Ramos (cell line): ENCODE data around the gene ZNF678.
"Not testable (repeated sequence)": the region's sequence is repeated elsewhere in the genome, so short reads cannot be mapped to it uniquely, and the experiment has no call there.

ENCODE experiments used
- in situ Hi-C: fragments of 300-500 bp; cut with MboI; formaldehyde crosslinking; loops from one replicate; pipeline ENCODE4 v1.14.3; 2022; ENCODE audit warnings: low sequenced_read_pairs; ENCODE audit not compliant: unreplicated experiment

Gene ZNF678

DNA sequence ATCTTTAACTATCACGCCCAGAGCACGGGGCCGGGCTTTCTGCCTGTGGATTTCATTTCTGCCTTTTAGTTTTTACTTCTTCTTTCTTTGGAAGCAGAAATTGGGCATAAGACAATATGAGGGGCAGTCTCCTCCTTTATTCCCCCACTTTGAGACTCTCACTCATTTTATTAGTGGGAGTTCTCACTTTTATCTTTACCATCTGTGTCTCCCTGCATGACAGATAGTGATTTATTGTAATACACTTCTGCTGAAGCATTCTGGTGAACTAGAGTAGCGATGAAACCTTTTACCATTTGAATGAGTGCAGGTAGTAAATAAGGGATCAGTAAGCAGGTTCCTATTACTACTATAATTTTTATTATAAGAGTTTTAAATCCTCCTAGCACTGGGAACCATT lies 26.4 kb downstream of the ZNF678 start:
- in situ Hi-C loops = not testable (repeated sequence)

DNA sequence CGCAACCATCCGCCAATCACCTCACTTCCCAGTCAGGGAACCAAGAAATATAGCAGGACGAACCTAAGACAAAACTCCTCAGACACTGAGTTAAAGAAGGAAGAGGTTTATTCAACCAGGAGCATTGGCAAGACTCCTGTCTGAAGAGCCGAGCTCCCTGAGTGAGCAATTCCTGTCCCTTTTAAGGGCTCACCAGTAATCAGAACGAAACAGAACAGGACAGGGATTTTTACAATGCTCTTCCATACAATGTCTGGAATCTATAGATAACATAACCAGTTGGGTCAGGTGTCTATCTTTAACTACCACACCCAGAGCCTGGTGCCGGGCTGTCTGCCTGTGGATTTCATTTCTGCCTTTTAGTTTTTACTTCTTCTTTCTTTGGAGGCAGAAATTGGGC lies 32.9 kb downstream of the ZNF678 start:
- in situ Hi-C loops = not testable (repeated sequence)

DNA sequence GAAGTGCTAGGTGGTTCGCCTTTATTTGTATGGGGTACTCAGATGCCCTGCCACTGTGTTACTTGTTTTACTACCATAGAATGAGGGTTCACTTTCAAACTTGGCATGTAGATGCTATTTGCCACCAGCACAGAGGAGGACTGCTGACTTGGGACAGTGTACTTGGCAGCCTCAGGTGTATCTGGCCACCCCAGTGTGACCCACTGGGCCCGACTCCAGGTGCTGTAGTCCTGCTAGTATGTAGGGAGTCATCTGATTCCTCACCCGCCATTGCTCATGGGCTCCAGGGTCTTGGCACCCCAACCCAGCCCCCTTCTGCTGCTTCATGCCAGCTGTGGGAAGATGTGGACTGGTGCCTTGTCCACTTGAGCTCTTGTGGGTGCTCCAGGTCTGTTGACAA lies 40.0 kb downstream of the ZNF678 start:
- in situ Hi-C loops = no loop called here

- in situ Hi-C loops = no loop called here
Observed at GRCh38 chr1:227604446-227604845, 41.1 kb downstream of the ZNF678 start.

- in situ Hi-C loops = not testable (repeated sequence)
Observed at GRCh38 chr1:227606271-227606670, 42.9 kb downstream of the ZNF678 start.

DNA sequence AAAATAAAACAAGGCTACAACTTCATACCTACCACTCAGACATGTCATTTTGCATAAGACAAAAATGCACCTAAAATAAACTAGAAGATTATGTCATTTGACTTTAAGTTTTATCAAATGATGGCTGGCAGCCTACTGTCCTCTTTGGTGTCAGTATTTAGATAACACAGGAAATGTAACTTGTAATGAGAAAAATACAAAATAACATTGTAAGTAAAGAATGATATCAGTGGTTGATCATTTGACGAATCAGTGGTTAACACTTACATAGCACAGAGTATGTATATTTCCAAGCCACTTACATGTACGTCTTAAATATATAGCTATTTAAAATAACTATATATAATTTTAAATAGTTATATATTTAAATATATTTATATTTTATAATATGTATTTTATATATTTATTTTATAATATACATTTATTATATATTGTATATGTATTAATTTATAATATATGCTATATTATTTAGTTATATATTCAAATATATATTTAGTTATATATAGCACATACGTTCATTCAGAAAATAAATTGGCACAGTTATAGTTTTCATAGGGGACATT lies 44.1 kb downstream of the ZNF678 start:
- in situ Hi-C loops = no loop called here

GRCh38 chr1:227612658-227613057 lies 49.3 kb downstream of the ZNF678 start:
- in situ Hi-C loops = no loop called here

DNA sequence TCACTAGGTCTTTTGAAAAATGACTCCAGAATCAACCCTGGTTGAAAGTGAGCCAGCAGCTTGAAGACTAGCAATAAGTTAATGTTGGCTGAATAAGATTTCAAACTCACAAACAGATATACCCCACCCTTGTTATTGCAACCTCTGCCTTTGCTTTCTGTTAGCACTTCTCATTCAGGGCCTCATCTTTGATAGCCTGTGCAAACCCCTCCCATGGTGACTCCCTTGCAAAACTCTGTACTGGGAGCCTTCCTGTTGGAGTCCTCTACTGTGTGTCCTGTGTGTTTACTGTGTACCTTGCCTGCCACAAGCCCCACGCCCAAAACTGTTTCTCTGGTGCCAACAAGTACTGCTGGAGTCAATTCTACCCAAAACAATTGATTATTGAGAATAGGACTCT lies 50.2 kb downstream of the ZNF678 start:
- in situ Hi-C loops = no loop called here

GRCh38 chr1:227621211-227621610 lies 57.9 kb downstream of the ZNF678 start:
- in situ Hi-C loops = no loop called here

DNA sequence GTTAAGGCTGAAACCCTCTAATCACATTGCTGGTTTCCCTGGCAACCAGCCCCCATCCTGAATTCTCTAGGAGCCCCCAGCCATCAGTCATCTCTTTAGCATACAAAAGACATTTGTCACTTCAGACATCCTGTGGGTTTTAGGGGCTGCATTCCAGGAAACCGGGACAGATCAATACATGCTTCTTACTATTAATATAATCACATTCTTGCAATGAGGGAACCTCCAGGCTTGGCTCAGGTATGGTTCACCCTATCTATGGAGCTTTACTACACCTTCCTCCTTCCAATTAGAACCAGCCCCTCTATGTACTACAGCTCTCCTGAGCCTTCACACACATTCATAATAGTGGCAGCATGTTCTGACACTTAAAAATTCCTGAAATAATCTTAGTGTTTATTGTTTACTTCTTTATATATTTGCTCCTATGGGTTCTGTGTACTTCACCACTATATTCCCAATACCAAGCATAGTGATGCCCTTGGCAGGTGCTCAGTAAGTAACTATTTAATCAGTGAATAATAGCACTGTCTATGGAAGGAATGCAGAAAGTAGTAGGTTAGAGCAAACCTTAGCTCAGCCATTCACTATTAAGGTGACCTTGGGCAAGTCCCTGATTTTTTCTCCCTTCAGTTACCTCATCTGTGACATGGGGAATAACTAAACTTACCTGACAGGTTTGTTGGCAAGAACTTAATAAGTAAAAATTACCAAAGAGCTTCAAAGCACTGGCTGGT lies 59.6 kb downstream of the ZNF678 start:
- in situ Hi-C loops = no loop called here

GRCh38 chr1:227632325-227632724 lies 69.0 kb downstream of the ZNF678 start:
- in situ Hi-C loops = no loop called here

DNA sequence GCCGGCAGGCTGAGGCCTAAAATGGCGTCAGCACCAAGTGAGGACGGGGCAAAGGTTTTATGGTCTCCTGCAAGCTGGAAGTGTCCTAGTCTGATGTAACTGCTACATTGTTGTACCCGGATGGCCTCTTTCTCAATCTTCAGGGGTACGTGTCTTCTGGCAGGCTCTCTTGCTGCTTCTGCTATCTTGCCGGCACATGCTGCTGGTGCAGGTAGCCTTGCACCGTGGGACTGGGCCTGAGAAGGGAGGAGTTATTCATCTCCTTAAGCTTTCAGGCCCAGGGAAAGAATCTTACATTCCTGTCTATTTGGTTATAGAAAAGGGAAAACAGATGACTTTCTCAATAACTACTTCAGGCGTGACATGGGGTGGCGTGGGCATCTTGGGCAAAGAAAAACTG lies 72.2 kb downstream of the ZNF678 start:
- in situ Hi-C loops = no loop called here

DNA sequence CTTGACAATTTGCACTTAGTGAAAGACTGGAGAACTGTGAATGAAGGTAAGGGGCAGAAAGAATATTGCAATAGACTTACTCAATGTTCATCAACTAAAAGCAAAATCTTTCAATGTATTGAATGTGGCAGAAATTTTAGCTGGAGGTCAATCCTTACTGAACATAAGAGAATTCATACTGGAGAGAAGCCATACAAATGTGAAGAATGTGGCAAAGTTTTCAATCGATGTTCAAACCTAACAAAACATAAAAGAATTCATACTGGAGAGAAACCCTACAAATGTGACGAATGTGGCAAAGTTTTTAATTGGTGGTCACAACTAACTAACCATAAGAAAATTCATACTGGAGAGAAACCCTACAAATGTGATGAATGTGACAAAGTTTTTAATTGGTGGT lies 91.1 kb downstream of the ZNF678 start:
- in situ Hi-C loops = no loop called here

DNA sequence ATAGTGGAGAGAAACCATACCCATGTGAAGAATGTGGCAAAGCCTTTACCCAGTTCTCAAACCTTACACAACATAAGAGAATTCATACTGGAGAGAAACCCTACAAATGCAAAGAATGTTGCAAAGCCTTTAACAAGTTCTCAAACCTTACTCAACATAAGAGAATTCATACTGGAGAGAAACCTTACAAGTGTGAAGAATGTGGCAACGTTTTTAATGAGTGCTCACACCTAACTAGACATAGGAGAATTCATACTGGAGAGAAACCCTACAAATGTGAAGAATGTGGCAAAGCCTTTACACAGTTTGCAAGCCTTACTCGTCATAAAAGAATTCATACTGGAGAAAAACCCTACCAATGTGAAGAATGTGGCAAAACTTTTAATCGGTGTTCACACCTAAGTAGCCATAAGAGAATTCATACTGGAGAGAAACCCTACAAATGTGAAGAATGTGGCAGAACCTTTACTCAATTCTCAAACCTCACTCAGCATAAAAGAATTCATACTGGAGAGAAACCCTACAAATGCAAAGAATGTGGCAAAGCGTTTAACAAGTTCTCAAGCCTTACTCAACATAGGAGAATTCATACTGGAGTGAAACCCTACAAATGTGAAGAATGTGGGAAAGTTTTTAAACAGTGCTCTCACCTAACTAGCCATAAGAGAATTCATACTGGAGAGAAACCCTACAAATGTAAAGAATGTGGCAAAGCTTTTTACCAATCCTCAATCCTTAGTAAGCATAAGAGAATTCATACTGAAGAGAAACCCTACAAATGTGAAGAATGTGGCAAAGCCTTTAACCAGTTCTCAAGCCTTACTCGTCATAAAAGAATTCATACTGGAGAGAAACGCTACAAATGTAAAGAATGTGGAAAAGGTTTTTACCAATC lies 91.7 kb downstream of the ZNF678 start:
- in situ Hi-C loops = no loop called here

DNA sequence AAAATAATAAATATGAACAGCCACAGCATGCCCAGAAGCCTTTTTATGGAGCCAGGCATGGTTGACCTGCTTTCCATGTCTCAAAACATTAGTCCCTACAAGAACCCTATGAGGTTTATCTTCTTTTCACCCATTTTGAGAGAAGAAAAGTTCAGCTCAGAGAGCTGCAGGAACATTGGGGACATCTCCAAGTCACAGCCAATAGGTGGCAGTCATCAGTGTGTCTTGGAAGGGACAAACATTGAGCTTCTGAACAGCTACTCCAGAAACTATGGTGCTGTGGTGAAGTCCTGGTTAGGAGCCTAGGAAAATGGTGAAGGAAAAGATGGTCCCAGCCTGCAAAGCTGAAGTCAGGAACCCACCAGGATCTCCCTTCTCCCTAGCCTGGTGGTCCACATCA lies 98.1 kb downstream of the ZNF678 start:
- in situ Hi-C loops = no loop called here

GRCh38 chr1:227662933-227663332 lies 99.6 kb downstream of the ZNF678 start:
- in situ Hi-C loops = no loop called here

GRCh38 chr1:227666286-227666685 lies 102.9 kb downstream of the ZNF678 start:
- in situ Hi-C loops = no loop called here

GRCh38 chr1:227673441-227673840 lies 110.1 kb downstream of the ZNF678 start:
- in situ Hi-C loops = no loop called here

DNA sequence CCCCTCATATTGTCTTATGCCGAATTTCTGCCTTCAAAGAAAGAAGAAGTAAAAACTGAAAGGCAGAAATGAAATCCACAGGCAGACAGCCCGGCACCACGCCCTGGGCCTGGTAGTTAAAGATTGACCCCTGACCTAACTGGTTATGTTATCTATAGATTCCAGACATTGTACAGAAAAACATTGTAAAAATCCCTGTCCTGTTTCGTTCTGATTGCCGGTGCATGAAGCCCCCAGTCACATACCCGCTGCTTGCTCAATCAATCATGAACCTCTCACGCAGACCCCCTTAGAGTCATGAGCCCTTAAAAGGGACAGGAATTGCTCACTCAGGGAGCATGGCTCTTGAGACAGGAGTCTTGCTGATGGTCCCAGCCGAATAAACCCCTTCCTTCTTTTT lies 122.5 kb downstream of the ZNF678 start:
- in situ Hi-C loops = no loop called here

DNA sequence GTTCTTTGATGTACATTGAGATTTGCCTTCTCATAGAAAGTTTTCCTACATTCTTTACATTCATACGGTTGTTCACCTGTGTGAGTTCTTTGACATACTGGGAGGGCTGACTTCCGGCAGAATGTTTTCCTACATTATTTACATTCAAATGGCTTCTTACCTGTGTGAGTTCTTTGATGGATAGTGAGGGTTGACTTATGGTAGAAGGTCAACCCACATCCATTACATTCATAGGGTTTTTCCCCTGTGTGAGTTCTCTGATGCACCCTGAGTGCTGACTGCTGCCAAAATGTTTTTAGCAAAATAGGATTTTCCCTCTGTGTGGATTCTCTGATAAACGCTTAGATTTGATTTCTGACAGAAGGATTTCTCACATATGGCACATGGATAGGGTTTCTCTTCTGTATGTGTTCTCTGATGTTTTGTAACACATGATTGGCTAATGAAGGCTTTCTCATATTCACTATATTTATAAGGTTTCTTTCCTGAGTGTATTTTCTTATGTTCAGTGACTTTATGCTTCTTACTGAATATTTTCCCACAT lies 134.0 kb downstream of the ZNF678 start:
- in situ Hi-C loops = no loop called here

GRCh38 chr1:227701631-227702030 lies 138.3 kb downstream of the ZNF678 start:
- in situ Hi-C loops = not testable (repeated sequence)
